ENCODE data around the gene PYCR2. TPM values are rescaled to one million over a fixed set of nuclear protein-coding genes. Genes with fewer than 3 reads are reported as not detected.

The PYCR2 gene
- total RNA-seq, 1 donor from 2014 or later, result 38.1 TPM

GRCh38 chr1:225961659-225962439, 37.8 kb upstream of the PYCR2 start:
- no peaks in the 10 kb centered on the region for H3K4me1 Mint-ChIP-seq (ENCODE audit: low read depth, unreplicated experiment)
- Histone ChIP-seq H3K36me3 (ENCODE audit: insufficient read depth, low read length) (no peaks in the 10 kb centered on the region), H3K79me2 (ENCODE audit: insufficient read depth, low read length) (no peaks in the 10 kb centered on the region), H3K4me3 (ENCODE audit: insufficient read depth, low read depth, low read length) (no peak overlapping the region), H4K20me1 (ENCODE audit: insufficient read depth, low read length) (no peaks in the 10 kb centered on the region), H2AFZ (ENCODE audit: low read depth, low read length) (no peak overlapping the region), H3K9ac (ENCODE audit: low read length) (no peak overlapping the region), H3K4me1 (ENCODE audit: insufficient read depth, low read length) (no peaks in the 10 kb centered on the region), H3K27me3 (ENCODE audit: insufficient read depth, low read length) (no peaks in the 10 kb centered on the region), H3K27ac (ENCODE audit: low read depth, low read length) (no peak overlapping the region), H3K4me2 (ENCODE audit: low read length) (no peak overlapping the region), H3K9me3 (ENCODE audit: insufficient read depth, low read depth, low read length) (no peaks in the 10 kb centered on the region)
- TF ChIP-seq EZH2 (IDR thresholded peaks at IDR 0.05; ENCODE audit: insufficient read depth, low read length), result no peak
- TF ChIP-seq CTCF (IDR thresholded peaks at IDR 0.05; ENCODE audit: insufficient read depth, low read depth, low read length), result no peak
- H3K9me3 Mint-ChIP-seq (ENCODE audit: unreplicated experiment), result peaks cover 2% of the 10 kb centered on the region
- H3K4me3 Mint-ChIP-seq (ENCODE audit: unreplicated experiment), result no peak overlapping the region
- no peak overlapping the region for H3K27ac Mint-ChIP-seq (ENCODE audit: unreplicated experiment)
- FAIRE-seq (no peak), DNase-seq (ENCODE audit: low read depth) (no peak)
- no peaks in the 10 kb centered on the region for H3K36me3 Mint-ChIP-seq (ENCODE audit: low read depth, unreplicated experiment)
- peaks cover 9% of the 10 kb centered on the region for H3K27me3 Mint-ChIP-seq (ENCODE audit: low read depth, unreplicated experiment)

- Mint-ChIP-seq H3K27me3 (ENCODE audit: low read depth, unreplicated experiment) (peaks cover 9% of the 10 kb centered on the region), H3K4me3 (ENCODE audit: unreplicated experiment) (no peak overlapping the region), H3K4me1 (ENCODE audit: low read depth, unreplicated experiment) (no peaks in the 10 kb centered on the region), H3K9me3 (ENCODE audit: unreplicated experiment) (no peaks in the 10 kb centered on the region), H3K27ac (ENCODE audit: unreplicated experiment) (no peak overlapping the region), H3K36me3 (ENCODE audit: low read depth, unreplicated experiment) (no peaks in the 10 kb centered on the region)
- no peaks in the 10 kb centered on the region for H3K4me1 ChIP-seq (ENCODE audit: insufficient read depth, low read length)
- H3K27ac ChIP-seq (ENCODE audit: low read depth, low read length), result no peak overlapping the region
- DNase-seq (ENCODE audit: low read depth) (no peak), FAIRE-seq (no peak)
- no peak overlapping the region for H3K4me3 ChIP-seq (ENCODE audit: insufficient read depth, low read depth, low read length)
- no peaks in the 10 kb centered on the region for H3K79me2 ChIP-seq (ENCODE audit: insufficient read depth, low read length)
- TF ChIP-seq CTCF (IDR thresholded peaks at IDR 0.05; ENCODE audit: insufficient read depth, low read depth, low read length), result no peak
- TF ChIP-seq EZH2 (IDR thresholded peaks at IDR 0.05; ENCODE audit: insufficient read depth, low read length), result no peak
- H2AFZ ChIP-seq (ENCODE audit: low read depth, low read length), result no peak overlapping the region
- no peak overlapping the region for H3K4me2 ChIP-seq (ENCODE audit: low read length)
- H3K36me3 ChIP-seq (ENCODE audit: insufficient read depth, low read length), result no peaks in the 10 kb centered on the region
- H3K27me3 ChIP-seq (ENCODE audit: insufficient read depth, low read length), result peaks cover 5% of the 10 kb centered on the region
- no peaks in the 10 kb centered on the region for H4K20me1 ChIP-seq (ENCODE audit: insufficient read depth, low read length)
- H3K9me3 ChIP-seq (ENCODE audit: insufficient read depth, low read depth, low read length), result no peaks in the 10 kb centered on the region
- no peak overlapping the region for H3K9ac ChIP-seq (ENCODE audit: low read length)
Observed at GRCh38 chr1:225958041-225958440, 34.0 kb upstream of the PYCR2 start.

DNA sequence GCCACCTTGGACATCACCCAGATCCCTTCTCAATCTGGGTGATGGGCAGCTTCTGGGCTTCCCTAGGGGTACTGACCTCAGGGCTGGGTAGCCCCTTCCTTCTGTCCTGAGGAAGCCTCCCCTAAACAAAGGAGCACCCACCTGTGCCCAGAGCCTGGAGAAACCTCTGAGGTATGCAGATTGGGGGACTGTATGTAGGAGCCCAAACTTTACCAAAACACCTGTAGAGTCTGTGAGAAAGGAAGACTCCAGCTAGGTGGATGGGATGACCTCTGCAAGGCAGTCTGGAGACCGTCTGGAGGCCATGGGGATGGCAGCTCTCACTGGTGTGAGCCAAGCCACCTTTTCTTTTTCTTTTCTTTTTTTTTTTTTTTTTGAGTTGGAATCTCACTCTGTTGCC, 30.7 kb upstream of the PYCR2 start:
- Histone ChIP-seq H4K20me1 (ENCODE audit: insufficient read depth, low read length) (no peaks in the 10 kb centered on the region), H3K27ac (ENCODE audit: low read depth, low read length) (no peak overlapping the region), H3K4me2 (ENCODE audit: low read length) (no peak overlapping the region), H3K36me3 (ENCODE audit: insufficient read depth, low read length) (no peaks in the 10 kb centered on the region), H3K79me2 (ENCODE audit: insufficient read depth, low read length) (no peaks in the 10 kb centered on the region), H3K4me3 (ENCODE audit: insufficient read depth, low read depth, low read length) (no peak overlapping the region), H3K4me1 (ENCODE audit: insufficient read depth, low read length) (no peaks in the 10 kb centered on the region), H2AFZ (ENCODE audit: low read depth, low read length) (no peak overlapping the region), H3K9me3 (ENCODE audit: insufficient read depth, low read depth, low read length) (no peaks in the 10 kb centered on the region), H3K27me3 (ENCODE audit: insufficient read depth, low read length) (peaks cover 7% of the 10 kb centered on the region), H3K9ac (ENCODE audit: low read length) (no peak overlapping the region)
- Mint-ChIP-seq H3K27me3 (ENCODE audit: low read depth, unreplicated experiment) (peaks cover 13% of the 10 kb centered on the region), H3K4me3 (ENCODE audit: unreplicated experiment) (no peak overlapping the region), H3K36me3 (ENCODE audit: low read depth, unreplicated experiment) (no peaks in the 10 kb centered on the region), H3K9me3 (ENCODE audit: unreplicated experiment) (no peaks in the 10 kb centered on the region), H3K27ac (ENCODE audit: unreplicated experiment) (no peak overlapping the region), H3K4me1 (ENCODE audit: low read depth, unreplicated experiment) (no peaks in the 10 kb centered on the region)
- TF ChIP-seq CTCF (IDR thresholded peaks at IDR 0.05; ENCODE audit: insufficient read depth, low read depth, low read length), result no peak
- no peak for TF ChIP-seq EZH2 (IDR thresholded peaks at IDR 0.05; ENCODE audit: insufficient read depth, low read length)
- DNase-seq (ENCODE audit: low read depth), result no peak
- no peak for FAIRE-seq
